GM10248 (cell line): ENCODE measurements around the gene CFAP161.

Experiments used
- CTCF ChIA-PET: fragments of 300-600 bp; sonication (Branson Sonifier 250); formaldehyde crosslinking; extraction: SDS; loops from one replicate; lab custom pipeline; 2021; ENCODE audit warnings: antibody characterized with exemption; lab: Yijun Ruan, JAX
- POLR2A ChIA-PET: fragments of 350-650 bp; sonication (Branson Sonifier 250); formaldehyde crosslinking; extraction: SDS; loops from one replicate; lab custom pipeline; 2020; ENCODE audit warnings: antibody characterized with exemption; lab: Yijun Ruan, JAX
- DNase-seq: peaks from one replicate; pipeline ENCODE4 v3.0.0; 2012; ENCODE audit errors: extremely low spot score
- TF ChIP-seq, protein P1 (sequence below): IDR thresholded peaks from 2 replicates; pipeline ENCODE4 v1.5.1; 2012; ENCODE audit warnings: mild to moderate bottlenecking, low read depth; ENCODE audit errors: extremely low read depth, missing control alignments, control extremely low read depth

CFAP161 gene

DNA sequence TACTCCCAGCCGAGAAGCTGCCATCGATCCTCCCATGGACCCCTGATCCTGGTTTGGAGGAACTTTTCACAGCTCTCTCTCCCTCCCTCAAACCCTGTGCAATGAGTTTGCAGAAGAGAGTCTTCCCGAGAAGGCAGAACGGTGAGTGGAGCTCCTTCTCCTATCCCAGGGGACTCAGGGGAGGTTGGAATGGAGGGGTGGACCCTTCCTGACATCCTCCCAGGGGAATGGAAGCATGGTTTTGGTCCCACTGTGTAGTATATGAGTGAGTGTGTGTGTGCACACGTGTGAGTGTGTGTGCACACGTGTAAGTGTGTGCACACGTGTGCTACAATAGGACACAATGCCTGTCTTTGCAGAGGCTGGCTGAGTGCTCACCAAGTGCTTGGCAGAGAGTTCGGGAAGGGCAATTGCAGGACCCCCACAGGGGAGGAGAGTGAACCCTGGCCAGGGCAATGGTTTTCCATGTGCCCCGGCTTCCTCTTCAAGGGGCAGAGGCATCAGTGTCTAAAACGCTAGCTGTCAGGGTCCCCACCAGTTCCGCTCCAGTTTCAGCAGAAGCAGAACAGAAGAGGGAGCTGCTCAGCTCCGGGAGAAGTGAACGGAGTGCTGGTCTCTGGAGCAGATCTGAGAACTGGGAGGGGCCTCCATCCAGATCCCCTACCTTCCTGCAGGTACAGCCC lies 48.8 kb downstream of the CFAP161 start:
- POLR2A ChIA-PET = no interaction called here
- CTCF ChIA-PET = interaction anchor here (1.1 to 2.0 kb wide), 2 partner anchors 9 to 83 kb away, joined by 3 to 5 read pairs; no protein-coding TSS in a partner anchor
- TF ChIP-seq, protein P1, sequence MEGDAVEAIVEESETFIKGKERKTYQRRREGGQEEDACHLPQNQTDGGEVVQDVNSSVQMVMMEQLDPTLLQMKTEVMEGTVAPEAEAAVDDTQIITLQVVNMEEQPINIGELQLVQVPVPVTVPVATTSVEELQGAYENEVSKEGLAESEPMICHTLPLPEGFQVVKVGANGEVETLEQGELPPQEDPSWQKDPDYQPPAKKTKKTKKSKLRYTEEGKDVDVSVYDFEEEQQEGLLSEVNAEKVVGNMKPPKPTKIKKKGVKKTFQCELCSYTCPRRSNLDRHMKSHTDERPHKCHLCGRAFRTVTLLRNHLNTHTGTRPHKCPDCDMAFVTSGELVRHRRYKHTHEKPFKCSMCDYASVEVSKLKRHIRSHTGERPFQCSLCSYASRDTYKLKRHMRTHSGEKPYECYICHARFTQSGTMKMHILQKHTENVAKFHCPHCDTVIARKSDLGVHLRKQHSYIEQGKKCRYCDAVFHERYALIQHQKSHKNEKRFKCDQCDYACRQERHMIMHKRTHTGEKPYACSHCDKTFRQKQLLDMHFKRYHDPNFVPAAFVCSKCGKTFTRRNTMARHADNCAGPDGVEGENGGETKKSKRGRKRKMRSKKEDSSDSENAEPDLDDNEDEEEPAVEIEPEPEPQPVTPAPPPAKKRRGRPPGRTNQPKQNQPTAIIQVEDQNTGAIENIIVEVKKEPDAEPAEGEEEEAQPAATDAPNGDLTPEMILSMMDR = no peak
- no peak for DNase-seq

DNA sequence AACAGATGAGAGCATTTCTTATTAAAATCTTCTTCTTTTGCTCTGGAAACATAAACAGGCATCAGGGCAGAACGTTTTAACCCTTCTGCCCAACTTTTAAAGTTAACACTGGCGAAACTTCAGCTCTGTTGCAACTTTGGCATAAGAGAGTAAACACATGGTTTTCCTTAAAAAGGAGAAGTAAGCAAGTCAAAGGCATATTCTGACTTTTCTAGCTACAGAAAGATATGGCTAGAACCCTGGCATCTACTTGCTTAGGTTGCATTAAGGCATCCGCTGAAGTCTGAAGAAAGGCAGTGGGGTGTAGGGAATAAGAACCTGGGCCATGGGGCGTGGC lies 49.3 kb downstream of the CFAP161 start:
- TF ChIP-seq, protein P1 = no peak
- POLR2A ChIA-PET = no interaction called here
- CTCF ChIA-PET = interaction anchor here (1.1 kb wide), 1 partner anchor 10 kb away, joined by 3 read pairs; no protein-coding TSS in a partner anchor
- DNase-seq = no peak

DNA sequence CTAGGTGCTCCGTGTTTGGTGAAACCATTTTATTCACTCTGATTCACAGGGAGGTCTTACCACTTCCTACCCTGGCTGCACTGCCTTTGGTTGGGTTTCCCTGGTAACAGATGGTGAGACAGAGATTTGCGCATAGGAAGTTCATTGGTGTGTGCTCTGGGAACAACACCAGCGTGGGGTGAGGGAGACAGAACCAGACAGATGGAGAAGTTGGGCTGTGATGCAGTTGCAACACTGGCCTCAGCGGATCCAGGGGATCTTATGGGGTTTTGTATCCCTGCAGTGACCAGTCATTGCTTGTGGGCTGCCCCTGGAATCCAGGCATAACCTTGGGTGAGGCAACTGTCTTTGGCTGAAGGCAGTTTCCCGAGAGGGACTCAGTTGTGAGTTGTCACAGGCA lies 50.1 kb downstream of the CFAP161 start:
- TF ChIP-seq, protein P1 = no peak
- POLR2A ChIA-PET = no interaction called here
- CTCF ChIA-PET = interaction anchor here (1.2 kb wide), 1 partner anchor 82 kb away, joined by 3 read pairs; no protein-coding TSS in a partner anchor
- no peak for DNase-seq

DNA sequence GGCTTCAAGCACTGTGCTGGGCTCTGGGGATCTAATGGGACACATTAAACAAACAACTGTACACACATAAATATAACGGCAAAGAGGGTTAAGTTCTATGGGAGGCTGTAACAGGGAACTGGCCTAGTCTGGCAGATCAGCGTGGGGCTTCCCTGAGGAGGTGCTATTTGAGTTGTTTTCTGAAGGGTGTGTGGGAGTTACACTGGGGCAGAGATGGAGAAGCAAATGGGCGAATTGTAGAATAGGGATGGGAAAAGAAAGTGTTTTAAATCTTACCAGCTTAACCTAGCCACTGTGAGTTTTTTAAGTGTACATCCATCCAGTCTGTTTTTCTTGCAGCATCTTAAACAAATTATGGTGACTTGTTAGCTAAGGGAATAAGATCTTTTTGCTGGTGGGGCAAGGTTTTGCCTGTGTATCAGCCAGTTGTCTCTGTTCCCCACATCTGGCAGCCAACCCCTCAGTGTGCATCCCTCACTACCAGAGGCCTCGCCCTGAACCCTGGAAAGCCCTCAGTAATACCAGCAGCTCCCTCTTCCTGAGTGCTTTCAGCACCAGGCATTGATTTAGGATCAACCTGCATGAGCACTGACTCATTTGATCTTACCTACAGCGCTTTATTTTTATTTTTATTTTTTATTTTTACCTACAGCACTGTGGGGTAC lies 51.7 kb downstream of the CFAP161 start:
- CTCF ChIA-PET = interaction anchor here (1.2 kb wide), 1 partner anchor 80 kb away, joined by 3 read pairs; no protein-coding TSS in a partner anchor
- TF ChIP-seq, protein P1 = no peak

DNA sequence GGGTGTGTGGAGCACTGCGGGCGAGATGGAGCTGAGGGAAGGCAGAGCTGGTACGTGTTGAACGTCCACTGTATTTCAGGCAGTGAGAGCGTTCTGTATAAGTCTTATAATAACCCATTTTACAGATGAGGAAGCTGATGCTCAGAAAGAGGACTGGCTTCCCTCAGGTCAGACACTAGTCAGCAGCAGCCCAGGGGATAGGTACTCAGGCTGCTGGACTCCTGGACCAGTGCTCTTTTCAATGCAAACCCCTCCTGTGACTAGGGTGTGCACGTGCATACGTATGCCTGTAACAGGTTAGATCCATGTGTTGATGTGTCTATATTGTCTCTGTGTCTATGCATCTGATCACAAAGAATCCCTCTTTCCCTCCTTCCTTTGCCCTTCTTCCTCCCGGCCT lies 54.3 kb downstream of the CFAP161 start:
- CTCF ChIA-PET = interaction anchor here (1.0 kb wide), 1 partner anchor 9 kb away, joined by 3 read pairs; the partner anchor contains the start of gene IL16
- TF ChIP-seq, protein P1 = no peak
- no peak for DNase-seq
- POLR2A ChIA-PET = interaction anchor here (0.6 kb wide), 1 partner anchor 190 kb away, joined by 4 read pairs; no protein-coding TSS in a partner anchor

More for the DNA sequence above, 51.7 kb downstream of the CFAP161 start:
- POLR2A ChIA-PET = no interaction called here
- DNase-seq = no peak

DNA sequence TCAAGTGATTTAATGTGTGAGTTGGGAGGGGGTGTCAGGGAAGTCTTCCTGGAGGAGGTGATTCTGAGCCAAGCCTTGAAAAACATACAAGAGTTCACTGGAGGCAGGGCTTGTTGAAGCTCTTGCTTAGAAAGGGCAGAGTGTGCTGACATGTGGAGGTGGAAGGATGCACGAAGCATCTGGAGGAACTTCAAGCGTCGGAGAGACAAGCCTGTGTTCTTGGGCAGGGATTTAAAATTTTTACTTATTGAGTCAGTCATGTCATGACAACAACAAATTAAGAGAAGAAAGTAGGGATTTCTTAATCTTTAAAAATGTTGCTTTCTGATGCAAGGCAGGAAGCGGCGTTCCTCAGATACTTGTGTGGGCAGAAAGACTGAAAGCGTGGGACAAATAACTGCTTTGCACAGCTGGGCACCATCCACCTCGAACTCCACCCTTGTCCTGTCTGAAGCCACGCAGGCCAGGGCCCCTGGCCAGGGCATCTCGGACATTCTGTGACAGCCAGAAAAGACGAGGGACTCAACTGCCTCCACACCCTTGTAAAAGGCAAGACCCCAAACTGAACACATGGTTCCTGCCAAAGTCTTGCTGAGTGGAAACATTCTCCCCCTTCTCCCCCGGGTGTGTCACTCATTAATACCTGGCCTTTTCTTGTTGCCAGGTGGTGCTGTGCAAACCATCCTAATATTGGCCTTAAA lies 55.7 kb downstream of the CFAP161 start:
- TF ChIP-seq, protein P1 = no peak
- CTCF ChIA-PET = interaction anchor here (3.0 kb wide), 1 partner anchor 77 kb away, joined by 18 read pairs; no protein-coding TSS in a partner anchor
- no peak for DNase-seq
- POLR2A ChIA-PET = no interaction called here
